Choroid plexus epithelial cell (primary cell): Measurements from ENCODE around the gene CC2D1A.
A peak's percentile ranks its signal among the peaks of the same experiment; 100 is the strongest.

Source experiments
- DNase-seq: peaks from one replicate; pipeline ENCODE4 v3.0.0-alpha.2; 2010; ENCODE audit warnings: low read depth
- H3K4me3 ChIP-seq: 2 replicates; pipeline ENCODE4 v1.5.1; 2011; ENCODE audit warnings: low read depth, mild to moderate bottlenecking, control low read depth, low read length, moderate library complexity
- CTCF ChIP-seq: conservative IDR thresholded peaks from 2 replicates; pipeline ENCODE4 v1.5.1; 2011; ENCODE audit warnings: low read depth, mild to moderate bottlenecking, control low read depth, inconsistent platforms, low read length, moderate library complexity

The CC2D1A gene

GRCh38 chr19:13880059-13881043, 25.6 kb upstream of the CC2D1A start:
- peak; percentile 96 for DNase-seq
- peak; percentile 97 for TF ChIP-seq CTCF
- H3K4me3 ChIP-seq: peak overlapping the region; percentile 35

GRCh38 chr19:13881251-13881691, 24.7 kb upstream of the CC2D1A start:
- no peak overlapping the region for H3K4me3 ChIP-seq
- peak; percentile 44 for DNase-seq
- TF ChIP-seq CTCF: no peak

GRCh38 chr19:13881692-13882418, 24.1 kb upstream of the CC2D1A start:
- TF ChIP-seq CTCF: no peak
- peak; percentile 45 for DNase-seq
- H3K4me3 ChIP-seq: no peak overlapping the region

- H3K4me3 ChIP-seq: no peak overlapping the region
Measured at GRCh38 chr19:13882419-13882795, 23.6 kb upstream of the CC2D1A start.

GRCh38 chr19:13882836-13883235, 23.2 kb upstream of the CC2D1A start:
- DNase-seq: no peak
- H3K4me3 ChIP-seq: no peak overlapping the region
- no peak for TF ChIP-seq CTCF

More at GRCh38 chr19:13882419-13882795, 23.6 kb upstream of the CC2D1A start:
- no peak for TF ChIP-seq CTCF
- DNase-seq: no peak

GRCh38 chr19:13883516-13884064, 22.4 kb upstream of the CC2D1A start:
- TF ChIP-seq CTCF: peak; percentile 27
- no peak overlapping the region for H3K4me3 ChIP-seq
- no peak for DNase-seq
